Fibroblast of skin of abdomen (primary cell): Measurements from ENCODE around the gene SLC38A4.

Experiments
- DNase-seq: peaks from one replicate; pipeline ENCODE4 v3.0.0-alpha.2; 2013

Gene SLC38A4

DNA sequence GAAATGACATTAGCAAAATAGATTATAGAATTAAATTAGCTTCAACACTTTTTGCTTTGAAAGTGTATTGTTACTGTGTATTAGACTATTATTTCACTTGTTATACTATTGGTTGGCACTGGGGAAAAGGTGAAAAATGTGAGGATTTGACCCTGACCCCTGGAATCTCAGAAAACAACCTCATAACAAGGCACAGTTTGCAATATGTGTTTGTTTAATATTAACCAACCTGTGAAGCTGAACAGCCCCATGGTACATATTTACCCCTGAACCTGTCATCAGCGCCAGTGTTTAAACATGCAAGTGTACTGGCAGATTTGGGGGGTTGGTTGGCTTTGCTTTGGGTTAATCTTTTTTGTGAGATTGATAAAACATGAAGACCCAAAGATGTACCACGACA lies 11.7 kb downstream of the SLC38A4 start:
- no peak for DNase-seq

DNA sequence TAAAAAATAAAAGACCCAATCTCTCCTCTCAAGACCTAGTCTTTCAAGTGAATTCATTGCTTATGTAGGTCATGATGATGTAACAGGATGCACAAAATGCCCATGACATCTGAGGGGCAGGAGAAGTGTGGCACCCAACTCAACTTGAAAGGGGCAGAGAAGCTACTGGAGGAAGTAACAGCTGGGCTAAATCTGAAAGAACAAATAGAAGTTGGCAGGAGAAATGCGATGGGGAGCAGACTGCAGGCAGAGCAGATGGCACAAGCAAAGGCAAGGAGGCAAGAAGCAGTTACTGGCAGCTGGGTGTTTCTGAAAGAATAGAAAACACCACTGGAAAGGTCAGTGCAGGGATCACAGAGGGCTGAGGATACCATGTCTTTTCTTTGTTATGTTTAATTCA lies 14.6 kb downstream of the SLC38A4 start:
- no peak for DNase-seq

DNA sequence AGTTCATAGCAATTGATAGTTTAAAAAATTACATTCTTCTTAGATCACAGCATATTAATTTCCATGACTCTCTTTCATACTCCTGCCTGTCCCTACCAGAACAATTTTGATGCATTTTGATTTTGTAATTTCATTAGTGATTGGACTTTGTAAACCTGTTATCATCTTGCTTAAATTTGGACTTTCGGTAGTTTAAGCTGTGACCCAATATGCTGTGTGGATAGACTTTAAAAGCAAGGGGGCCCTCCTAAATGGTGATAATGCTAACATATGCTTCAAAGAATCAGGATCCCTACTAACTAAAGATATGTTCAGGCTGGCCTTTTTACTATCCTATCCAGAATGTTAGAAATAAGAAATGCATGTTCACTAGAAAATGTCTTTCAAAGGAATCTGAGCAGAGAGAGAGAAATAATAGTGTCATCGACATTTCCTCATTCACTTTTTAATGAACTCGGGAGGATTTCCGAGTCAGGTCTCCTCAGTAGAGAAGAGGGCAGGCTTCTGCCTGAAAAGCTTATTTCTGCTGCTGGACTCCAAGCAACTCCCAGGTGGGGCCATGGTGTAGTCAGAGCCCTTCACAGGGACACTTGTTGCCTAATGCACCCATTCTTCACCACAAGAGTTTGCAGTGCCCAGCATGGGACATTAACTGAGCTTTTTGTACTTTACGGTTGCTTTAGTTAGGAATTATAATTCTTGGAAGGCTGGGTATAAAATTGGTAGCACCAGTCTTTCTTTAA lies 16.7 kb downstream of the SLC38A4 start:
- DNase-seq, result no peak

DNA sequence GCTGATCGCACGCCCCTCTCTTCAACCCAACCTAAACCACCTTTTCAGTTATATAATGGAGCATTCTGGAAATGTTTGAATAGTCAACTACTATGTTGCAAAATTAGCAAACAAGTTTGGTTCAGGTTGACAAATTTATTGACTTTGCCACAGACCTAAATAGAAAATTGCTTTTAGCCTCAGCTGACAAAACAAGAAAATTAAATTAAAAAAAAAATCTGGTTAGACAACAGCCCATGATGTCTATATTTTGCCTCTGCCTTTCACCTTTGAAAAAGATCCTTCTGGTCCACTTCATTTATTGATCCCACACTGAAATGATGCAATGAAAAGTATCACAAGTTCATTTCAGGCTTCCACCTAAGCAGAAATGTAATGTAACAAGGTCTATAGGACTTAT lies 17.5 kb downstream of the SLC38A4 start:
- no peak for DNase-seq

DNA sequence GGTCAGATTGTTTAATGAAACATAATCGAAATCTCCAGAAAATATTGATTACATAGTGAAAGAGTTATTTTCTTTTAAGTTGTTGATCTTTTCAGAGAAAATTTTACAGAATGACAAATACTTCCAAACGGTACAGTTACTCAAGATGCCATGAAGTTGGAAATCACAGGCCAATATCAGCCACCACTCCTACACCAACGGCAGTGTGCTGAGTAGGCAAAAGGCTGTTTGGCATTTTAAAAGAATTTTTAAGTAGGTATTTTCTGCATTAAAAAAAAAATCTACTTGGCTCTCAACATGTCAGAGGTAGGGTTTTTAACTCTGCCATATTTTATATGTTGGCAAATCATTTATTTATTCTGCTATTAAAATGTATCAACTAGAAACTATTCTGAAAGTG lies 21.7 kb downstream of the SLC38A4 start:
- DNase-seq, result no peak

DNA sequence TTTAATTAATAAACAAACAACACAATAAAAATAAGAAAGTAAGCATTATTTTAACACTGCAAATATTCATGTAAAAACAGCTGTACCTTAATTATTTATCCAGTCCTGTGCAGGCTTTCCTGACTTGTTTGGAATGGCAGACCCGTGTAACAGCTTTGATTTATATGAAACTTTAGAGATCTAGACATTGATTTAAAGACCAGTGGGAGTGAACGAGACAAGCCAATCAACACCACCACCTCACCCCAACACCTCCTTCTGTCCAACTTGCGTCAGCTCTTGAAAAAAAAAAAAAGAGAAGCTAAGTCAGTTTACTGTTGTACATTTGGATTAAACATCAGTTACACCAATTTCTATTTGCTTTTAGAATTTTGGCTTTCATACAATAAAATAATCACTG lies 22.3 kb downstream of the SLC38A4 start:
- no peak for DNase-seq

DNA sequence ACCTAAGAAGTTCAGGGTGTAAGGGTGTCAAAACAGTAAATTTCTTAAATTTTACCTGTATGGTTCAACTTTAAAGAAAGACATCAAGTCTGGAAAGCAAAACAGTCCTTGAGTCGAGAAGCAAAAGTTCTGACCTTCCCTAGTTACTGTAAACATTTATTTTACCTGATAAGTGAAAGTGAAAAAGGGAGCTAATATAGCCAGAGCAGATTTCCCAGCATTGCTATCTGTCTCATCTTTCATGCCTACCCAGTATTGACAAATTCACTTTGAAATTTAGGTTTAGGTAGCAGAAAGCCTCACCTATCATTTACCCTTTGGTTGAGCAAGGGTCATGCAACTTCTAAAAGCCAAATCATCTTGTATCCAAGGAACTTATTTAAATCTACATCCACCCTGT lies 24.5 kb downstream of the SLC38A4 start:
- no peak for DNase-seq

DNA sequence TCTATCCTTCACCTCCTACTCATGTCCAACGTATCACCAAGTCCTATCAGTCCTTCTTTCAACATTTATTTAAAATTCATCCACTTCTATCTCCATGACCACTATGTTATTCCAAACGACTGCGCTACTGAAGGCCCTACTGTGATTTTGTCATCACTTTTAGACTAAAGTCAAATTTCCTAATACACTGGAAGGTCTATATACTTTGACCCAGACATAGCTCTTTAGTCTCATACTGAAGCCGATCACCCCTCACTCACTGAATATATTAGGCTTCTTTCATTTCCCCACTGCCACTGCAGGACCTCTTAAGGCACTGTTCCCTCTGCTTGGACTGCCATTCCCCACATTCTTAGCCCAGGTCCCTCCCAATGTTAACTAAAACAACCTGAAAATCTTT lies 25.6 kb downstream of the SLC38A4 start:
- DNase-seq, result no peak

DNA sequence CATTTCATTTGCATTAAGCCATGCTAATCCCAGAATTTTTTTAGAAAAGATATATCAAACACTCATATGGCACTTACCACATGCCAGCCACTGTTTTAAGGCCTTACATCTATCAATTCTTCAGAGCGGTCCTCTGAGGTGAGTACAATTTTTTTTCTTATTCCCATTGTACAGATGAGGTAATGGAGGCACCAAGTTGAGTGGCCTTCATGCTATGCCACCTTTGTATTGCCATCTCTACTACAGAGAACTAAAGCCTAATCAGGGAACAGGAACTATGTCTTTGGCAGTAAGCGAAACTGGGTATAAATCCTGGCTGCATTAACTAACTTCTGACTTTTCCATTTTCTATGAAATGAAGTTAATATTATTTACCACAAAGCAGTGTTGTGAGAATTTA lies 27.1 kb downstream of the SLC38A4 start:
- no peak for DNase-seq

DNA sequence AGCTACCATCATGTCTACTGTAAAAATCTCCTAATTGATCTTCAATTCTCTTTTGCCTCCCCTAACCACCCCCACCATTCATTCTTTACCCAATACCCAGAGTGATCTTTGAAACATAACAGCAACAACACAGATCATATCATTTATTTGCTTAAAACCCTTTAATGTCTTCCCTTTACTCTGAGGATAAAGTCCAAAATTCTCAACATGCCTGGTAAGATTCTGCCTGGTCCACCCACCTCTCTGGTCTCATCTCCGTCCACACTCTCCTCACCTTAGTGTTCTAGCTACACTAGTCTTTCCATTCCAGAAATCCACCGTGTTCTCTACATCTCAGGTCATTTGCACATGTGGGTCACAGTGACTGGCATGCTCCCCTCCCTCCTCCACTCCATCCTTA lies 27.7 kb downstream of the SLC38A4 start:
- no peak for DNase-seq

DNA sequence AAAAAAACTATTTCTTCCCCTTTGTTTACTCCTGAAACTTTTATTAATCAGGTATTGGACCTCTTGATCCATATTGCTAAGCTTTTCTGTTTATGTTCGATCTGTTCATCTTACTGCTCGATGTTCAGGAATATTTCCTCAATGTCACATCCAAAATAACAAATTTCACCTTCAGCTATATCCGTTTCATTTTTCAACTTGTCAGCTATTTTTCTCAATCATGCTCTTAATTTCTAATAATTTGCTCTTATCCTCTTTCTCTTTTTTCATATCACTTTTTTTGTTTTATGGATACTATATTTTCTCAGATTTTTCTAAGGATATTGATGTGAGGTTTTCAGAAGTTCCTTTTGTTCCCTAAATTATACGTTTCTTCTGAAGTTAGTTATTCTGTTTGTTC lies 29.8 kb downstream of the SLC38A4 start:
- no peak for DNase-seq

DNA sequence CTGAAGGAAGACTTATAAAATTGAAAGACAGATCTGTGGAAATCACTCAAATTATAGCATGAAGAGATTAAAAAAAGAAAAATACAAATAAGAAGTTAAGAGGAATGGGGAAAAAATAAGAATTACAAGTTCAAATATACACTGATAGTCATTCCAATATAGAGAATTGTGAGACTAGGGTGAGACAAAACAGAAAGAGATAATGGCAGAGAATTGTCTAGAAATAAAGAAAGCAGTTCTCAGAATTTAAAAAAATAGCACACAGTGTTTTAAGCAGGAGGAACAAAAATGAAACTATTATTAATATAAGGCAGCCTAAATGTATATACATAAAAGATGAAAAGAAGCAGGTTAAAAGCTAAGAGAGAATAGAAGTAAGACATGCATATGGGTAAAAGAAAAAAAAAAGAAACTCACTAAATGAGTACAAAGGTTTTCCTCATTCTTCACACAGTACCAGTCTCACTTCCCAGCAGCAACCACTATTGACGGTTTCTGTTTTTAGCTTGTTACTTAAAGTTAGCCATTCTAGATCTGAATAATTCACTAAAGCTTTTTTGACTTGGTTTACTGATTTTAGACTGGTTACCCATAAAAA lies 31.1 kb downstream of the SLC38A4 start:
- DNase-seq, result no peak

DNA sequence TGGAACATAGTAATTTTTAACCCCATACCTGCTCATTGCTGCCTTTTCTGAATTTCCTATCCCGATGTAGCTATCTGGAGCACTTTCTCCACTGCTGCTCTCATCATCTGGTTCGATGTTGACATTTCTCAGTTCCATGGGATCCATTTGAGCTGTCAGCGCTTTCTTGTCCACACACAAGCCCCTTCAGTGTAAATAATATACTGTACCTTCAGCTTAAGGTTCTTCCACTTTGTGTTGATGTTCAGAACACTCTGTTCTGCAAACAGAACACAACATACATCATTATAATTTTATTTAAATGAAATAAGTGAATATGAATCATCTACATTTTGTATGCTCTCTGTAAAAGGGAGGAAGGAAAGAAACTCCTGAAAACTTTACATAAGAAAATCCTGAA lies 32.9 kb downstream of the SLC38A4 start:
- no peak for DNase-seq

DNA sequence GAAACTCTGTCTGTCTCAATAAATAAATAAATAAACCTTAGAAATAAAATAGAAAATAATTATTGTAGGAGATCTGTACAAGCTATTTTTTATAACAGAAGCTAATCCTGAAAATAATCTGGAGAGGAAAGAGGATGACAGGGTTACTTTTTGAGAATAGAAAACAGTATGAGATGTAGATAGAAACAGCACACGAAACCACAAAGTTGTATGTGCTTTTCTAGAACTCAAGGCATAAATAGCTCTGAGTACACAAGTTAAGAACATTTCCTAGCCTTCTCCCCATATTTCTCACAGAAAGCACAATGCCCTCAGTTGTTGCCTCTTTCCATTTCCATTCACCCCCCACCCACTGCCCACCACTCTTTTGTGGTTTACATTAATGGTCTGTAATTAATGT lies 35.7 kb downstream of the SLC38A4 start:
- DNase-seq, result no peak

DNA sequence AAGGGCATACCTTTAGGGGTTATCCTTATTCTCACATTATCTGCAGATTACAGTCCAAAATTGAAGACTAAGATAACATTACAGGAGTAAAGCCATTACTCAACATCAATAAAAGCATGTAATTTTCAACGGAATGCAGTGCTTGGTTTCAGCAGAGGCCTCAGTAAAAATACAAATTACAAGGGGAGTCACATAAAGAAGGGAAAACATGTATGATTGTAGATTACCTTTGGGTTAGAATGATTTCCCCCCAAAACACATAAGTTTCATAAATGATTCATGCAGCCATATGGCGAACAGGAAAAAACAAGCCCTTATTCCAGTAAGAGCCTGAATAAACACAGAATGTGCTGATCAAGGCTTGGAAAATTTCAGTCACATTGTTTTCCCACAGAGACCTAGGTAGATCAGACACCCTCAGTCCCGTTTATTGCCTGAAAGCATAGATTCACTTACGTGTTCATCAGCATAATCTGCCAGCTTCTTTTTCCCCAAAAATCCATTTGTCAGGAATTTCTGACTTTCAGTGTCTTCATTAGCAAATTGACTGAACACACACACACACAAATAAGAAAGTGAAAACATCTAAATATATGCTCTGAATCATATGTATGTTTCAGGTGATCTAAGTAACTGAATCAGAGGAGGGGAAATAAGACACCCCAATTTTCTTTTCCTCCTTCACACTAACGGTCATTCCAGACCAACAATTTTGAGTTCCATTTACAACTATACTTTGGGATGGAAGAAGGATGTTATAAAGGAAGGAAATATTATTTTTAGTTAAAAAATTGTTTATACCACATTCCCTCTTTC lies 37.5 kb downstream of the SLC38A4 start:
- DNase-seq, result peak; percentile 27

DNA sequence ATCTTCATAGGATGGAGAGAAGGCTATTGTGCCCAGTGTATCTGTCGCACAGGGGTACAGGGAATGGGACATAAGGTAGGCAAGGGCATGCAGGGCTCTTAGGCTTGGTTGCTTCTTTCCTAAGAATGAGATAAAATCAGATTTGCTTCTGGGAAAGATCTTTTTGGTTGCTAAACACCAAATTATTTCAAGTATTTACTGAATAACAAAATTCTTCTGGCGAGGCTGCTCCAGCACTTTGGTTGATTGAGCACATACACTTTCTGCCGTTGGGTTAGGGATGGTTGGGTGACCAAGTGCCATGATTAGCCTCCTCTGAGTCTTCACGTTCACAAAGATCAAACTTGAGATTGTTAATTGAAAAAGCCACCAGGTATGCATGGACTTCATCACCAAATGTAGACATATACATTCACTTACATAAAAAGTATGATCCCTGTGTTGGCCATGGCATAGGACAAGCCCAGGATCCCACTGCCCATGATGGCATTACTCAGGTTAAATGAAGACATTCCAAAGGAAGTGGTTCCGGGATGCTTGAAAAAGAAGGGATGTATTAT lies 38.2 kb downstream of the SLC38A4 start:
- peak; percentile 30 for DNase-seq

DNA sequence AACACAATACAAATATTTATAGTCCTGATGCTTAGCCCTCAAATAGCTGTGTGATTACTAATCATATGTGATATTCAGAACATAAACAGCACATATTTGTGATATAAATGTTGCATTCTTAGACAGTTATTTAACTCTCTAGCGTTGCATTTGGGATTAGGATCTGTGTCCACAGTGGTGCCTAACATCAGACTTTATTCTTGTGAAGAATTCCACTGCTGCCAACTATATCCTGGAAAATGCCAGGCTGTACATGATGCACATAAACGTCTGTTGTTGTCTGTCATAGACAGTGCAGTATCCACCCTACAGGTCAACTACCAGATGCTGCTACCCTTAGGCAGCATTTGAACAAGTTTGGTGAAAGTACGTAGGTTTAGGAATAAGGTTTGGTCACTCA lies 39.0 kb downstream of the SLC38A4 start:
- peak; percentile 87 for DNase-seq

DNA sequence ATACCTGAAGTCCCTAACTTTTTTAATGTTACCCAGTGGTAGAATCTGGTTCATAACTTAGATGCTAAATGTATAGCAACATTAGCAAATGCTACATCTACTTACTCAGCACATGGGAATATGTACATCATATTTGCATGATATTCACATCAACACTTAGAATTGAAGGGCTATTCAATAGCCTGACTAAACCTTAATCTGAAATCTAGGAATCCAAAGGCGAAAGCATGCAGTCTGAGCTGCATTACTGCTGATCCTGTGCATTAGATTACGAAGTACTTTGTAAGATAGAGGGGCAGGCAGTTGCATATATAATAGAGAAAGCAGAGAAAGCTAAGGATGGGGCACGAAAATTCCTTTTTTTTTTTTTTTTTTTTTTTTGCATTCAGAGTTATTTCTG lies 40.4 kb downstream of the SLC38A4 start:
- DNase-seq, result peak; percentile 44

DNA sequence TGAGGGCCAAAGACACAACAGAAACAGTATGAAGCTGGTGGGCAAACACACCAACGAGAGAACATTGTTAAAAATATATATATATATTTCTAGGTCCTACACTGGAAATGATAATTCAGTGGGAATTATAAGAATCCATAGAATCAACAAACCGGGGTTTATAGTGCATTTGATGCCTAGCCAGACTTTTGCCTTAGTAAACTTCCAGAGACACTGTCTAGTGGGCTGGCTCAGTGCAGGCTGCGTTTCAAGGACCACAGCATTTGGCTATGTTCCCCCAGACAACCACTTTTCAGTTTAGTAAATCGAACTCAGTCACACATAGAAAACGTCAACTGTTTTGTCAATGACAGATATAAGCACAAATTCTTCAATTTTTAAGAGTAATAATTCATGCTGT lies 41.9 kb downstream of the SLC38A4 start:
- DNase-seq, result peak; percentile 19

DNA sequence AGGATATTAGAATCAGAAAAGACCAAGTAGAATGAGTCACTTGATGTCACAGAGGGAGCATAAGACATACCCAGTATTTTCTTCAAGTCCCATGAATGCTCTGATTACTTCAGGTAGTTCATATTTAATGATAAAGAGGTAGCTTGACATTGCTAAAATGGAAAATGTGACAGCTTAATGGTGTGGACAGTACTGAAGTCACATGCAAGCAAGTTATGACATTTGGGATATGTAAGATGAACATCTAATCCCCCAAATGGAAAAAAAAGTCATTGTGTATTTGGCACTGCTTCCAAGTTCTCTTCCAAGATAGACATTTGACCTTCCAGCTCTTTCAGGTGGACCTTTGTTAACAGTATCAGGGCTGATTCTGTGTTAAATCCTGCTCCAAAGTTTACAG lies 45.9 kb downstream of the SLC38A4 start:
- no peak for DNase-seq

DNA sequence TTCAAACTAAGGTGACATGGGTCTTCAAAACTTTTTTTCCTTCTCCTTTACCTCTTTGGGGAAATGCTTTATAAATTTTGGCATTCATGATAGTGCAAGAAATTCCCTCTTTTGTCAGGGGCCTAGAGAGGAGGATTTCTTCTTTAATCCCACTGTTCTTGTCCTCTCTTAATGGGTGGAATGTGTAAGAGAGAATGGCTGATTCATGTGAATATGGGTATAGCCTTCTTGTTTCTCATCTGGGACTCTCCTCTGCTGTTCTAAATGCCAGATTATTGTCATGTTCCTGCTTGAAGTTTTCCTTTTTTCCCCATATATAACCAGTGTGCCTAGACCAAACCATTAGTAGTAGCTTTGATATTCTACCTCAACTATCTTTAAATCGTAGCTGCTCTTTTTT lies 46.7 kb downstream of the SLC38A4 start:
- no peak for DNase-seq

DNA sequence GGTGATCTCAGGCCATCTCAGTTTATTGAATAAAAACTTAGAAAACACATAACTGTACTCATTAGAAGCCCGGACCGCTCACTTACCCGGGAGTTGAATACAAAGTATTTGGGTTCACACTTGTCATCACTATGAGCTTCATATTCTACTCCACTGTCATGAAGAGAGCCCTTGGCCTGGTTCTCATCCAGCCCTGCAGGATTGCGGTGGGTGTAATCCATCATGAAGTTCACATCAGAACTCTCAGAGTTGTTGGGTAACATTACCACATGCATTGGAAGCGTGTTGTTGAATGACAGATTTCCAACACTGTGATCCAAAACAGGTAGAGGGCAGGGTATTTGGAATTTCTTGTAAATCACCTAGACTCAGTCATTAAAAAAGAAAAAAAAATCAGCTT lies 47.4 kb downstream of the SLC38A4 start:
- no peak for DNase-seq

DNA sequence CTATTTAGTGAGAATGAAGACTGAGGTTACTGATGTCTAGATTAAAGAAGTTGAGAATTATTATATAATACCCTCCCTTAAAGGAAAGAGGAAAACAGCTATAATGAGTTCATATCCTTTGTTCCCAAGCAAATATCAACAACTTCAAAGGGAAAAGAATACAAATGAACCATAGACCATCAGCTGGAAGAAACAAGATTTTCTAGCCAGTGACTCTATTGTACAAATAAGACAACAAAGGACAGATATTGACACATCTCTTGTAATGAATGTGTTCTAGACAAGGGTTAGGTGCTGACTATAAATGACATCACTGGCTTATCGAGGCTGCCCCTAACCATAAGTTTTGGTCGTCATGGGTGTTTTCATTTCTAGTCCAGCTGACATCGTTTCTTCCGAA lies 48.2 kb downstream of the SLC38A4 start:
- no peak for DNase-seq

DNA sequence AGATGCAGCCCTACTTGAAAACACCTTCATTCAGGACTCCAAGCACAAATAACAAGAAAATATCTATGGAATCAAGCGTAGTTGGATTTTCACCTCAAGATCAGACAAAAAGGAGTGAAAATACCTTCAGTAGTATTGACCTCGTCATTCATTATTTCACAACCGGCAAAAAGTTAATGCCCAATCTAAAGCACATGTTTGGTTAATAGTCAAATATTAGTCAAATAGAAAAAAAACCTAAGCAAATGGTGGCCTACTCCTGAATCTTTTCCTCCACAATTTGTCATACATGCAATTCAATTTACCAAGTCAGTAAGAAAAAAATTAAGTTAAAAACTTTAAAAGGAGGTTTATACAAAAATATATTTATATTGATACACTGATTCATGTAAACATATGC lies 50.0 kb downstream of the SLC38A4 start:
- no peak for DNase-seq
